Limb (tissue), 2 donors: ENCODE results near the gene SPEN.
A peak's percentile ranks its signal among the peaks of the same experiment; 100 is the strongest.

Source experiments
- DNase-seq, 2 donors: peaks; one replicate each; pipeline ENCODE4 v3.0.0-alpha.2; 2016; ENCODE audit errors: extremely low spot score in 2 of 2

SPEN gene

GRCh38 chr1:15852036-15852827 lies 4.7 kb downstream of the SPEN start:
- no peak for DNase-seq

- no peak for DNase-seq
Observed at GRCh38 chr1:15852828-15853302, 5.4 kb downstream of the SPEN start.

GRCh38 chr1:15856888-15857287 lies 9.4 kb downstream of the SPEN start:
- DNase-seq, result no peak

- no peak for DNase-seq
Observed at GRCh38 chr1:15858069-15858670, 10.7 kb downstream of the SPEN start.

GRCh38 chr1:15858672-15859372 lies 11.3 kb downstream of the SPEN start:
- no peak for DNase-seq

- DNase-seq, result no peak
Observed at GRCh38 chr1:15863156-15863901, 15.8 kb downstream of the SPEN start.

- DNase-seq, result no peak
Observed at GRCh38 chr1:15866721-15867201, 19.3 kb downstream of the SPEN start.

GRCh38 chr1:15867288-15867687 lies 19.8 kb downstream of the SPEN start:
- DNase-seq, result no peak

- no peak for DNase-seq
Observed at GRCh38 chr1:15869413-15869812, 21.9 kb downstream of the SPEN start.

GRCh38 chr1:15870421-15870820 lies 22.9 kb downstream of the SPEN start:
- DNase-seq, result no peak

- no peak for DNase-seq
Observed at GRCh38 chr1:15874471-15874870, 27.0 kb downstream of the SPEN start.

GRCh38 chr1:15876357-15877055 lies 29.0 kb downstream of the SPEN start:
- no peak for DNase-seq

GRCh38 chr1:15881961-15882360 lies 34.5 kb downstream of the SPEN start:
- no peak for DNase-seq

- no peak for DNase-seq
Observed at GRCh38 chr1:15882665-15883064, 35.2 kb downstream of the SPEN start.

GRCh38 chr1:15883326-15883725 lies 35.8 kb downstream of the SPEN start:
- DNase-seq, result no peak

- no peak for DNase-seq
Observed at GRCh38 chr1:15884477-15884876, 37.0 kb downstream of the SPEN start.

GRCh38 chr1:15885269-15885668 lies 37.8 kb downstream of the SPEN start:
- no peak for DNase-seq

GRCh38 chr1:15885701-15886610 lies 38.4 kb downstream of the SPEN start:
- DNase-seq, result peak; percentile 93 to 97

- no peak for DNase-seq
Observed at GRCh38 chr1:15886611-15887167, 39.2 kb downstream of the SPEN start.
